Stimulated activated CD8-positive, alpha-beta memory T cell treated with anti-CD3 and anti-CD28 coated beads, Interleukin-4, amount 100 ng/mL, for 48 hours (primary cell): ENCODE data around the gene GLOD4.
"Not testable (repeated sequence)": the region's sequence is repeated elsewhere in the genome, so short reads cannot be mapped to it uniquely, and the experiment has no call there.

Experiments used
- DNase-seq: peaks from one replicate; pipeline ENCODE4 v3.0.0-alpha.2; 2020

The GLOD4 gene

DNA sequence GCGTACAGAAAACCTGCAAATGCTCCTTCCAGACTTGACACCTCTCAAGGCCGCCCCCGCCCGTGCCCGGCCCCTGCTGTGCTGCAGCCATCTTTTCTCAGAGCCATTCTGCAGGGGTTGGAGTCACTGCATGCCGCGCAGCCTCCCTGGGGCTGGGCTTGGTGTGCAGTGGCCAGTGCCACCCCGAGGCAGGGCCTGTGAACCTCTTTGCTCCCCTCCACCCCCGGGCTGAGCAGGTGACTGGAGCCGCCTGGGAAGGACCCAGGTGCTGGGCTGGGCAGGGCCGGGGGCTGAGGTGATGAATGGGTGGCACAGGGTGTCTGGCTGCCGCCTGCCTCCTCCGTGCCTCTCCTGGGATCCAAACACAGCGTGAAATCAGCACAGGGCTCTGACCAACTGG is 20.4 kb upstream of the GLOD4 start:
- DNase-seq: no peak

- no peak for DNase-seq
Measured at GRCh38 chr17:801660-802059, 19.6 kb upstream of the GLOD4 start.

DNA sequence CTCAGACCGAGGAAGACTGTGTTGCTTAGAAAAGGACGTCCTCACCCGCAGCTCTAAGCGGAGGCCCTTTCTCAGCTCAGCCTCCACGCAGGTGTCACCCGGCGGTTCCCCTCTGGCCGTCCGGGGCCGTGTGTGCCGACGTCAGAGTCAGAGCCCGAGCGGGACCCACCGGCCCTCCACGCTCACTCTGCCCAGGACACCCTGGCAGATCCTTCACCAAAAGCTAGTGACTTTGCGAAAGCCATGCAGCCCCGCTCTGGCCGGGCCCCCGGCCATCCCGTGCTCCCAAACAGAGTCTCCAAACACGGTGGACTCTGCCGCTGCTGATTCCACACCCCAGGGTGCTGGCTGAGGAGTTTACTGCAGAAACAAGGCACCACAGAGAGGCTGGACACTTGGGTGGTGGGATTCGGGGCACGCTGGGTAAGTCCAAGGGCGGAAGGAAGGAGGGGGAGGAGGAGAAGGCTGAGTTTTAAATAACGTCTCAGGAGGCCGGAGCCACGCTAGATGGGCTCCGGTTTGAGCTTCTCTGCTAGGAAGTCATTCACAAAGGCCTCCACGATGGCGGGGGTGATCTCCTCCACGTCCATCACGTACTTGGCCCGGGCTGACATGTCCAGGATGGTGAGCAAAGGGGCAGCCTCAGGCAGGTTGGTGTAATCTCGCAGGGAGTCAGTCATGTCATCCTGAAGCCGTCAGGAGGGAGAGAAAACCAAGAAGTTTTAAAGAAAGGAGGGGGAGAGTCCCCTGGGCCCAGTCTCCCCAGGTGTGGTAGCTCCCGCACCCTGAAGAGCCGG is 18.6 kb upstream of the GLOD4 start:
- DNase-seq: no peak

- no peak for DNase-seq
Measured at GRCh38 chr17:799261-799660, 17.2 kb upstream of the GLOD4 start.

GRCh38 chr17:798246-798645 is 16.2 kb upstream of the GLOD4 start:
- no peak for DNase-seq

GRCh38 chr17:797236-797840 is 15.3 kb upstream of the GLOD4 start:
- DNase-seq: no peak

GRCh38 chr17:796609-797008 is 14.5 kb upstream of the GLOD4 start:
- no peak for DNase-seq

GRCh38 chr17:795721-796120 is 13.6 kb upstream of the GLOD4 start:
- no peak for DNase-seq

DNA sequence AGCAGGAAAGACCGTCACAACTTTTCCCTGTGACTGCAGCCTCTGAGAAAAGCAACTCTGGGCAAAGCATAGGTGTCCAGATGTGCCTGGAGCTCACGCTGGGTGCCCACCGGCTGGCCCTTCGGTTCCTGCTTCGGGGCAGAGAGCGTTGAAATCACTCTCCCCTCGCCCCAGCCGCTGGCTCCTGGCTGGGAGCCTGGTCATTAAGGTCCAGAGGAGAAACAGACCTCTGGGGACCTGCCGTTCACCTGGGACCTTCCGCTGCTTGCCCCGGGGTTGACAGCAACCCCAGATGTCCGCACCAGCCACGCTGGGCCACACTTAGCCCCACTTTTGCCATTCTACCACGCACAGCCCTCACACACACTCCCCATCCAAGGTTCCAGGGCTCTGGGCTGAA is 13.2 kb upstream of the GLOD4 start:
- no peak for DNase-seq

GRCh38 chr17:794876-795275 is 12.8 kb upstream of the GLOD4 start:
- DNase-seq: peak; percentile 60

GRCh38 chr17:792277-792676 is 10.2 kb upstream of the GLOD4 start:
- no peak for DNase-seq

DNA sequence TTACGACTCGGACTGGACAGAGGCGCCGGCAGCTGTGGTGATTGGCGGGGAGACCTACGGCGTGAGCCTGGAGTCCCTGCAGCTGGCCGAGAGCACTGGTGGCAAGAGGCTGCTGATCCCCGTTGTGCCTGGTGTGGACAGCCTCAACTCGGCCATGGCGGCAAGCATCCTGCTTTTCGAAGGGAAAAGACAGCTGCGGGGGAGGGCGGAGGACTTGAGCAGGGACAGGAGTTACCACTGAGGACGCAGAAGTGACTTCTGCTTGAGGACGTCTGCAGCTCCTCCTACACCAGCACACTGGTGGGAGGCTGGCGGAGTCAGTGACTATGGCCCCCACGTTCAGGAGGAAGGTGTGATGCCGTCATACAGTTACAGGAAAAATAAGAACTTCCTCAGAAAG is 9.7 kb upstream of the GLOD4 start:
- no peak for DNase-seq

DNA sequence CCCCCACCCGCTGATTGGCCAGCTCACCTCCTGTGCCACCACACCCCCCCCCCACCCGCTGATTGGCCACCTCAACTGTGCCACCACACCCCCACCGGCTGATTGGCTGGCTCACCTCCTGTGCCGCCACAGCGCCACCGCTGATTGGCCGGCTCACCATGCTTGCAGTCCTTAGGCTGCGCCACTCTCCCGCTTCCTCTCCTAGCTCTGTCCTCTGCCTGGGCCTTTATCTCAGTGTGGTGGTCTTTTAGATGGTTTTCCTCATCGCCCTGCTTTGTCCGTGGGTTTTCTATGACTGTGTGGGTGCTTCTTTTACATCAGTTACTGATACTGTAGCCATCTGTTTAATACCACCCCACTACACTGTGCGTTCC is 8.8 kb upstream of the GLOD4 start:
- not testable (repeated sequence) for DNase-seq

- DNase-seq: not testable (repeated sequence)
Measured at GRCh38 chr17:789931-790873, 8.1 kb upstream of the GLOD4 start.

- no peak for DNase-seq
Measured at GRCh38 chr17:789160-789840, 7.2 kb upstream of the GLOD4 start.

DNA sequence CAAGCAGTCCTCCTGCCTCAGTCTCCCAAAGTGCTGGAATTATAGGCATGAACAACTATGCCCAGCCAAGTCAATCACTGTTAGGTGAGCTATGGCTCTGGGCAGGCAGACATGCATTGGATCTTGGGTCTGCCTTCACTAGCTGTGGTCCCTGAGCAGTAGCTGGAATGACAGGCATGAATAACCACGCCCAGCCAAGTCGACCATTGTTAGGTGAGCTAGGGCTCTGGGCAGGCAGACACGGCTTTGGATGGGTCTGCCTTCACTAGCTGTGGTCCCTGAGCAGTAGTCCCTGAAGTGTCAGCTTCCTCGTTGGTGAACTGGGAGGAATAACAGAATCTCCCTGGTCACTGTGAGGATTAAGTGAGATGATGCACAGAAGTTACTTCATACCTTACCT is 6.5 kb upstream of the GLOD4 start:
- DNase-seq: no peak

DNA sequence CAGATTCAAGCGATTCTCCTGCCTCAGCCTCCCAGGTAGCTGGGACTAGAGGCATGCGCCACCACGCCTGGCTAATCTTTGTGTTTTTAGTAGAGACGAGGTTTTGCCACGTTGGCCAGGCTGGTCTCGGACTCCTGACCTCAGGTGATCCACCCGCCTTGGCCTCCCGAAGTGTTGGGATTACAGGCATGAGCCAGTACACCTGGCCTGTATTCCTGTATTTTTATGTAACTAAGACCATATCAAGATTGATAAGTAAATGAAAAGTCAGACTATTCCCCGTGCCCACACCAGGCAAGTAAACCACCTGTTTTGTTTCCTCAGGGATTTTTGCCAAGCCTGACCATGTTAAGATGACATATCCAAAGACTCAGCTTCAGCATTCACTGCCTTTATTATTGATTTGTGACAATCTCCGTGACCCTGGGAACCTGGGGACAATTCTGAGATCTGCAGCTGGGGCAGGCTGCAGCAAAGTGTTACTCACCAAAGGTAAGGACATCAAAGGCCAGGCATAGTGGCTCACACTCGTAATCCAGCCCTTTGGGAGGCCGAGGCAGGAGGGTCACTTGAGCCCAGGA is 5.7 kb upstream of the GLOD4 start:
- no peak for DNase-seq

GRCh38 chr17:785901-786300 is 3.8 kb upstream of the GLOD4 start:
- DNase-seq: not testable (repeated sequence)

GRCh38 chr17:784143-784542 is 2.1 kb upstream of the GLOD4 start:
- DNase-seq: no peak

DNA sequence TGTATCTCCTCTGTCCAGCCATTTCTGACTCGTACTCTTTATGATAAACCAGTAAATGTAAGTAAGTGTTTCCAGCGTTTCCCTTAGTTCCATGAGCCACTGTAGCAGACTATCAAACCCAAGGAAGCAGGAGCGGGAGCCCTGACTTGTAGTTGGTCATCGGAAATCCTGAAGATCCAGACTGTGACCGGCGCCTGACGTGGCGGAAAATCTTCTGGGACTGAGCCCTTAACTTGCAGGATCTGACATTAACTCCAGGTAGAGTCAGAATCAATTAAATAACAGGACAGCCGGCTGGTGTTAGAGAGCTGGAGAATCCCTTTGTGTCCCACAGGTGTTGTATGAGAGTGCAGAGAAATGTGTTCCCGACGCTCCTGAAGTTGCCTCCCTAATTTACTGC is 4.0 kb downstream of the GLOD4 start:
- DNase-seq: no peak

DNA sequence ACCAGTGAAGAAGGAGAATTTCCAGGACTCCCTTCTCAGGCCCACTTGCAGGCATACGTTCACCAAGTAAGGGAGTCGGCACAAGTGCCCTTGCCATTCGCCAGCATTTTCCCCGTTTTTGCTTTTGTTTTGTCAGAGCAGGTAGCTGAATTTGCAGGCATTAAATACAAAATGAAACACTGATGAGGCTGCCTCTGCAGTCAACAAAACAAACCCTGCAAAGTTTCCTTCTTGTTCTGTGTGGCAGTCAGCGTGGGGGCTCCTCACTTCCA is 7.8 kb downstream of the GLOD4 start:
- no peak for DNase-seq

DNA sequence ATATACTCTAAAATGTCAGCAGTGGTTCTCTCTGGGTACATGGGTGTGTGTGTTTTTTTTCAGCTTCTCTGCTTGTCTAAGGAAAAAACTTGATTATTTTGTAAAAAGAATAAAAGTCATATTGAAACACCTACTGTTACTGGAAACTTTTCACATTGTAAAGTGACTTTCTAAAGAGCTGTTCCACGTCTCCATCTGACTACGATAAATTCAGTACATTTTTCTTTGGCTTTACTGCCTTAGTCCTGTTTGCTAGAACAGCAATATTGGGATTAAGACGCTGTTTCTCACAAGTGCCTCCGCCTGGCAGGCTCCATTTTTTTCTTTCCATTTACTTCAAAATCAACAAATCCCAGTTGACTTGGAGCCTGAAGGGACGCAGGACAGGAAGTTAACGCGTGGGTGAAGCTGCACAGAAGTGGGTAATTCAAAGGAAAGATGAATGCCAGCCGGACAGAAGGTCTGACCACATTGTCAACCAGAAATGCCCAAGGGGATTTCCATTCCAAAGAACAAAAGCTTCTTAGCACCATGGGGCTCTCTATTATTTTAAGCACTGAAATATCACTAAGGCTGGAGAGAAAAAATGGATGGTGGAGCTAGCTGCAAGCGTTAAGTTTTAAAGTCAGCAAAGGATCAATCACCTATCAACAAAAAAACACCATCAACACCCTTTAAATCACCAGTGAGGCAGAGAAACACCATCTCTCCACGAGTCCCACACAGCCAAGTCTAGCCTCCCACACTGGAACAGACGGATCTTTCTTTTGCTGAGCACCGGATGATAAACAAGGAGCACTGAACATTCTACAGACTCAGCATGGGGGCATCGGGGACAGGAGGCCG is 8.4 kb downstream of the GLOD4 start:
- DNase-seq: no peak
